A673 (cell line): ENCODE data around the gene ADK.

ENCODE experiments used
- EZH2 ChIP-seq: fragments of 200-600 bp; sonication (generic); IDR thresholded peaks from 2 replicates; pipeline ENCODE4 v1.6.1; 2017; ENCODE audit warnings: borderline replicate concordance, low read depth, mild to moderate bottlenecking, mixed read lengths, antibody characterized with exemption, low read length; ENCODE audit not compliant: poor library complexity, severe bottlenecking
- TF ChIP-seq, protein P1 (sequence below): fragments of 300-800, 200-600 bp; sonication (generic); conservative IDR thresholded peaks from 2 replicates; pipeline ENCODE4 v1.5.1; 2017; ENCODE audit warnings: low read depth, mild to moderate bottlenecking, antibody characterized with exemption, low read length, moderate library complexity, mixed read lengths

DNA sequence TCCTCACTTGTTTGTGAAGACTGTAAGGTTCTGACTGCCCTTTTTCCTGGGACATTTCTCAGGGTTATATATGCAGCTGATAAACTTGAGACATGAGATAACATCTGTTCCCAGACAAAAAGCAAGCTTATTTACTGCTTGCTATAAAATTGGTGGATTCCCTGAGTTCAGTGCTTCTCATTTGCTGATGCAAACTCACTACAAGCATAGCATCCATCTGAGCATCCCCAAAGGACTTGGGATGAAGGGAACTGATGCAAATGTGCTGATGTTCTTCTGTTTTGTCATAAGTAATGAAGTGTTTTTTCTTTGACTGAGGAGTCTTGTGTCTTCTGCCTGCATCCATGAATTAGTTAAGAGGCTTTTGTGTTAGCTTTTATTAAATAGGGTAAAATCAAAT is 183.2 kb downstream of the ADK start:
- TF ChIP-seq, protein P1, sequence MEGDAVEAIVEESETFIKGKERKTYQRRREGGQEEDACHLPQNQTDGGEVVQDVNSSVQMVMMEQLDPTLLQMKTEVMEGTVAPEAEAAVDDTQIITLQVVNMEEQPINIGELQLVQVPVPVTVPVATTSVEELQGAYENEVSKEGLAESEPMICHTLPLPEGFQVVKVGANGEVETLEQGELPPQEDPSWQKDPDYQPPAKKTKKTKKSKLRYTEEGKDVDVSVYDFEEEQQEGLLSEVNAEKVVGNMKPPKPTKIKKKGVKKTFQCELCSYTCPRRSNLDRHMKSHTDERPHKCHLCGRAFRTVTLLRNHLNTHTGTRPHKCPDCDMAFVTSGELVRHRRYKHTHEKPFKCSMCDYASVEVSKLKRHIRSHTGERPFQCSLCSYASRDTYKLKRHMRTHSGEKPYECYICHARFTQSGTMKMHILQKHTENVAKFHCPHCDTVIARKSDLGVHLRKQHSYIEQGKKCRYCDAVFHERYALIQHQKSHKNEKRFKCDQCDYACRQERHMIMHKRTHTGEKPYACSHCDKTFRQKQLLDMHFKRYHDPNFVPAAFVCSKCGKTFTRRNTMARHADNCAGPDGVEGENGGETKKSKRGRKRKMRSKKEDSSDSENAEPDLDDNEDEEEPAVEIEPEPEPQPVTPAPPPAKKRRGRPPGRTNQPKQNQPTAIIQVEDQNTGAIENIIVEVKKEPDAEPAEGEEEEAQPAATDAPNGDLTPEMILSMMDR = no peak
- no peak for TF ChIP-seq EZH2
